T-helper 2 cell treated with Interferon-gamma antibody and Interleukin-4, amounts not matched to agents 5 μg/mL and 100 μg/mL, for 36 hours (primary cell): ENCODE measurements around the gene CPNE1.

Experiments used
- DNase-seq: peaks from one replicate; pipeline ENCODE4 v3.0.0; 2021; ENCODE audit warnings: low spot score
- H3K27ac Mint-ChIP-seq: one replicate; pipeline ENCODE4 v1.8.0; 2021; ENCODE audit warnings: mild to moderate bottlenecking, mixed read lengths
- H3K27me3 Mint-ChIP-seq: one replicate; pipeline ENCODE4 v1.8.0; 2021; ENCODE audit warnings: low read depth, mixed read lengths
- H3K36me3 Mint-ChIP-seq: one replicate; pipeline ENCODE4 v1.8.0; 2021; ENCODE audit warnings: low read depth, mixed read lengths
- H3K4me1 Mint-ChIP-seq: one replicate; pipeline ENCODE4 v1.8.0; 2021; ENCODE audit warnings: low read depth, mixed read lengths
- H3K4me3 Mint-ChIP-seq: one replicate; pipeline ENCODE4 v1.8.0; 2022; ENCODE audit warnings: mild to moderate bottlenecking, moderate library complexity, mixed read lengths
- H3K9me3 Mint-ChIP-seq: one replicate; pipeline ENCODE4 v1.8.0; 2021; ENCODE audit warnings: mixed read lengths

The CPNE1 gene

GRCh38 chr20:35630636-35631035, 34.1 kb downstream of the CPNE1 start:
- no peaks in the 10 kb centered on the region for H3K4me1 Mint-ChIP-seq
- DNase-seq: no peak
- no peak overlapping the region for H3K27ac Mint-ChIP-seq
- no peak overlapping the region for H3K4me3 Mint-ChIP-seq
- no peaks in the 10 kb centered on the region for H3K27me3 Mint-ChIP-seq
- no peaks in the 10 kb centered on the region for H3K9me3 Mint-ChIP-seq
- H3K36me3 Mint-ChIP-seq: peaks cover 31% of the 10 kb centered on the region

- Mint-ChIP-seq H3K27me3 (no peaks in the 10 kb centered on the region), H3K36me3 (peaks cover 37% of the 10 kb centered on the region)
These were observed 35.1 kb downstream of the CPNE1 start for GRCh38 chr20:35629427-35630145.

GRCh38 chr20:35627121-35627520, 37.6 kb downstream of the CPNE1 start:
- Mint-ChIP-seq H3K36me3 (peaks cover 37% of the 10 kb centered on the region), H3K4me3 (no peak overlapping the region), H3K27ac (no peak overlapping the region), H3K4me1 (no peaks in the 10 kb centered on the region), H3K27me3 (no peaks in the 10 kb centered on the region), H3K9me3 (no peaks in the 10 kb centered on the region)
- DNase-seq: no peak

More at GRCh38 chr20:35629427-35630145, 35.1 kb downstream of the CPNE1 start:
- H3K4me3 Mint-ChIP-seq: no peak overlapping the region
- no peak for DNase-seq
- no peaks in the 10 kb centered on the region for H3K9me3 Mint-ChIP-seq
- no peak overlapping the region for H3K27ac Mint-ChIP-seq
- no peaks in the 10 kb centered on the region for H3K4me1 Mint-ChIP-seq

DNA sequence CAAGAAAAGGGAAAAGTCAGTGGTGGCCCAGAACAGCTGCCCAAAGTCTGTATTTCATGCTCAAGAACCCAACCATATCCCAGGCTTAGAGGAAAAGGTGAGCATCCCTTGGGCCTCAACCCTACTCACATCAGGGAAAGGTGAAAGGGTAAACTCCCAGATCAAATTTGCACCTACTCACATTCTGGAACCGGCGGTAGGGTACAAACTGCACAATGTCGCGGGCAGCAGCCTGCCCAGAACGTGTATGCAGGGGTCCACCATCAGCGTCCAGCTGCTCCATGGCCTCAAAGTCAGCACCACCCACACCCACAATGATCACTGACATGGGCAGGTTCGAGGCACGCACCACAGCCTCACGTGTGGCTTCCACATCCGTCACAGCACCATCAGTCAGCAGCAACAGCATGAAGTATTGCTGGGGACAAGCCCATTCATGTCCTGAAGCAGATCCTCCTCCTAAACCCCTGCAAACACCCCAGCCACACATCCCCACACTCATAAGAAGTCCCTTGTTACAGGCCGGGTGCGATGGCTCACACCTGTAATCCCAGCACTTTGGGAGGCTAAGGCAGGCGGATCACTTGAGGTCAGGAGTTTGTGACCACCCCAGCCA, 38.2 kb downstream of the CPNE1 start:
- Mint-ChIP-seq H3K36me3 (peaks cover 38% of the 10 kb centered on the region), H3K27ac (no peak overlapping the region), H3K27me3 (no peaks in the 10 kb centered on the region), H3K9me3 (no peaks in the 10 kb centered on the region), H3K4me1 (no peaks in the 10 kb centered on the region), H3K4me3 (no peak overlapping the region)
- no peak for DNase-seq

- H3K4me1 Mint-ChIP-seq: no peaks in the 10 kb centered on the region
- H3K36me3 Mint-ChIP-seq: peaks cover 36% of the 10 kb centered on the region
These were observed 38.9 kb downstream of the CPNE1 start for GRCh38 chr20:35625584-35626385.

DNA sequence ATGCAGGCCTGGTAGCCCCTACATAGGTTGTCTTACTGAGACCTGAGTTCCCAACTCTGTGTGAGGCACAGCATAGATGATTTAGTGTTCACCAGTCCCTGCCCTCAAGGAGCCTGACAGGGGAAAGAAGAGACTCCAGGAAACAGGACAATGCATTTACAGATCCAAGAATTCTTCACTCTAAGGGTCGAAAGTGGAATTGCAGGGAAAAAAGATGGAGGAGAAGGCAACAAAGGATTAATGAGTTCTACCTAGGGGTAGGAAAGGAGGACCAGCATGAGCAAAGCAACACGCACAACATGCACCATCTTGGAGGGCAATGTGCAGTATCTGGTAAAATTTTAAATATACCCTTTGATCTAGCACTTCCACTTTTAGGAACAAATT, 43.1 kb downstream of the CPNE1 start:
- H3K4me1 Mint-ChIP-seq: peaks cover 21% of the 10 kb centered on the region
- DNase-seq: no peak
- H3K36me3 Mint-ChIP-seq: peaks cover 16% of the 10 kb centered on the region
- no peaks in the 10 kb centered on the region for H3K27me3 Mint-ChIP-seq
- no peak overlapping the region for H3K4me3 Mint-ChIP-seq
- H3K27ac Mint-ChIP-seq: no peak overlapping the region
- H3K9me3 Mint-ChIP-seq: no peaks in the 10 kb centered on the region

More at GRCh38 chr20:35625584-35626385, 38.9 kb downstream of the CPNE1 start:
- H3K27me3 Mint-ChIP-seq: no peaks in the 10 kb centered on the region
- DNase-seq: no peak
- H3K9me3 Mint-ChIP-seq: no peaks in the 10 kb centered on the region
- H3K4me3 Mint-ChIP-seq: no peak overlapping the region
- no peak overlapping the region for H3K27ac Mint-ChIP-seq

DNA sequence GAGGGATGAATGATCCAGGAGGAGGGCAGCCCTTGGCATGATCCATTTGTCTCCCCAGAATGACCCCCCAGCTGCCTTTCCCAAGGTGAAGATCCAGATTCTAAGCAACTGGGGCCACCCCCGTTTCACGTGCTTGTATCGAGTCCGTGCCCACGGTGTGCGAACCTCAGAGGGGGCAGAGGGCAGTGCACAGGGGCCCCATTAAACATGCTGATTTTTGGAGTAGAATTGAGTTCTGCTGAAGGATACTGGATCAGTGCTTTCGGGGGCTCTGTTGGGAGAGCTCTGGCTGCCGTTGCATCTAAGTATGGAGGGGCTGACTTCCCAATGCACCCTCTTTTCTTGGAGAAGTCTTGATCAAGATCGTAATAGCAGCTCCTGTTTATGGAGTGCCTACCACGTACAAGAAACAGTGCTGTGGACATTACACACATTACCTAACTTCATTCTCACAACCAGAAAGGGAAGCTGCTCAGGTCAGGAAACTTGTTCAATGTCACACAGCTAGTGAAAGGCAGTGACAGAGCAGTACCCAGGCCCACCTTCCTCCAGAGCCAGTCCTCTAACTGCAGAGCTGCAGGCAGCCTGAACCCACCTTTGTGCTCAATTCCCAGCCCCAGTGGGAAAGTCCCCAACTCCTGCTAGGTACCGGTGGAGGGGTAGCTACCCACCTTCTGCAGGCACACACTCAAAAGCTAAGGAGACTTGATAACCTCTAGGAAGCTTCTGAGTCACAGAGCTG, 43.7 kb downstream of the CPNE1 start:
- Mint-ChIP-seq H3K4me1 (peaks cover 21% of the 10 kb centered on the region), H3K27me3 (no peaks in the 10 kb centered on the region), H3K36me3 (peaks cover 11% of the 10 kb centered on the region), H3K9me3 (no peaks in the 10 kb centered on the region), H3K4me3 (no peak overlapping the region), H3K27ac (no peak overlapping the region)
- no peak for DNase-seq

GRCh38 chr20:35619196-35620095, 45.3 kb downstream of the CPNE1 start:
- Mint-ChIP-seq H3K4me3 (peak overlapping the region; percentile 86), H3K27ac (peak overlapping the region; percentile 83), H3K27me3 (no peaks in the 10 kb centered on the region), H3K36me3 (peaks cover 2% of the 10 kb centered on the region), H3K9me3 (no peaks in the 10 kb centered on the region), H3K4me1 (peaks cover 25% of the 10 kb centered on the region)
- DNase-seq: peak; percentile 88

DNA sequence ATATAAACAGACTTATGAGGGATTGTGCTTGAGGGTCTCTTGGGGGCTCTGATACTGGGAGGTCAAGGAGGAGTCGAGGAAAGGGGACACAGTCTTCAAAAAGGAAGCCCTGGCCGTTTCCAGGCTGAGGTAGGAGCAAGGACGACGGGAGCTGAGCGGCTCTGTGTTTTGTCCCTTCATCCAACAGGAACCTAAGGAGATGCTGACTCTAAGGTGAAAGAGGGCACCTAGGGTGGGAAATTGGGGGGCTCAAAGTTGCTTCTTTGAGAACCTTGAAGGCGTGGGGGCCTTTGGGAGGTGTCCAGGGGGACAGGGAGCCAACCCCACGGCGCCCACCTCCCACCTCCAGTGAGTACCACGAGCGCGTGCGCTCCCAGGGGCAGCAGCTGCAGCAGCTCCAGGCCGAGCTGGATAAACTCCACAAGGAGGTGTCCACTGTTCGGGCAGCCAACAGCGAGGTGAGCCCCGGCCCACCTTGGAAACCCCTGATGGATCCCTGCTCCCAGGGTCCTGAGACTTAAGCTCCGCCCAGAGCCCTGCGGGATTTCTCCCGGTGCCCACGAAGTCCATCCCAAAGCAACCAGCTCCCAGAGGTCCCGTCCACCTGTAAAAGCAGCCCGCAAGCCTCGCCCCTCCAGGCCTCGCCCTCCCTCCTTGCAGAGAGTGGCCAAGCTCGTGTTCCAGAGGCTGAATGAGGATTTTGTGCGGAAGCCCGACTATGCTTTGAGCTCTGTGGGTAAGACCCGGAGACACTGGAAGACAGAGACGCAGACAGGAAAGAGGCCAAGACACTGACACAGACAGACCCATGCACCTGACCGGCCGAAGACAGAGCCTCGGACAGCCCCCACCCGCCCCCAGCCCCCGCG, 46.2 kb downstream of the CPNE1 start:
- Mint-ChIP-seq H3K4me1 (peaks cover 27% of the 10 kb centered on the region), H3K4me3 (peak overlapping the region; percentile 86), H3K9me3 (no peaks in the 10 kb centered on the region), H3K27me3 (no peaks in the 10 kb centered on the region), H3K27ac (peak overlapping the region; percentile 91), H3K36me3 (peaks cover 2% of the 10 kb centered on the region)
- DNase-seq: peak; percentile 17

- H3K4me3 Mint-ChIP-seq: peak overlapping the region; percentile 86
- no peaks in the 10 kb centered on the region for H3K27me3 Mint-ChIP-seq
- H3K9me3 Mint-ChIP-seq: no peaks in the 10 kb centered on the region
- peak; percentile 45 for DNase-seq
- peaks cover 2% of the 10 kb centered on the region for H3K36me3 Mint-ChIP-seq
- peaks cover 27% of the 10 kb centered on the region for H3K4me1 Mint-ChIP-seq
- peak overlapping the region; percentile 91 for H3K27ac Mint-ChIP-seq
These were observed 47.1 kb downstream of the CPNE1 start for GRCh38 chr20:35617397-35618262.

GRCh38 chr20:35616465-35617396, 48.0 kb downstream of the CPNE1 start:
- Mint-ChIP-seq H3K27ac (peak overlapping the region; percentile 91), H3K4me1 (peaks cover 27% of the 10 kb centered on the region), H3K9me3 (no peaks in the 10 kb centered on the region), H3K27me3 (no peaks in the 10 kb centered on the region), H3K36me3 (peaks cover 2% of the 10 kb centered on the region), H3K4me3 (peak overlapping the region; percentile 86)
- peak; percentile 61 for DNase-seq
